Measurements from ENCODE around the gene ZNF592.

GRCh38 chr15:84714372-84714771, 34.0 kb upstream of the ZNF592 start:
- TF ChIP-seq POLR2AphosphoS5 (IDR thresholded peaks at IDR 0.05; ENCODE audit: borderline replicate concordance, low read depth, low read length) (no peak), EZH2 (IDR thresholded peaks at IDR 0.05) (no peak), FOXP2 (optimal IDR thresholded peaks at IDR 0.05; ENCODE audit: control extremely low read depth, extremely low read length, insufficient read depth) (no peak)

Measured in SK-N-MC (cell line).